ENCODE measurements around the gene MIOX. TPM values are rescaled to one million over a fixed set of nuclear protein-coding genes. Genes with fewer than 3 reads are reported as not detected.

The MIOX gene
- total and polyA plus RNA-seq, 2 of the 13 experiments (the other 11 are each of a cell fraction or from before 2014, with no cell fraction given) = 1.5 to 2.9 TPM

DNA sequence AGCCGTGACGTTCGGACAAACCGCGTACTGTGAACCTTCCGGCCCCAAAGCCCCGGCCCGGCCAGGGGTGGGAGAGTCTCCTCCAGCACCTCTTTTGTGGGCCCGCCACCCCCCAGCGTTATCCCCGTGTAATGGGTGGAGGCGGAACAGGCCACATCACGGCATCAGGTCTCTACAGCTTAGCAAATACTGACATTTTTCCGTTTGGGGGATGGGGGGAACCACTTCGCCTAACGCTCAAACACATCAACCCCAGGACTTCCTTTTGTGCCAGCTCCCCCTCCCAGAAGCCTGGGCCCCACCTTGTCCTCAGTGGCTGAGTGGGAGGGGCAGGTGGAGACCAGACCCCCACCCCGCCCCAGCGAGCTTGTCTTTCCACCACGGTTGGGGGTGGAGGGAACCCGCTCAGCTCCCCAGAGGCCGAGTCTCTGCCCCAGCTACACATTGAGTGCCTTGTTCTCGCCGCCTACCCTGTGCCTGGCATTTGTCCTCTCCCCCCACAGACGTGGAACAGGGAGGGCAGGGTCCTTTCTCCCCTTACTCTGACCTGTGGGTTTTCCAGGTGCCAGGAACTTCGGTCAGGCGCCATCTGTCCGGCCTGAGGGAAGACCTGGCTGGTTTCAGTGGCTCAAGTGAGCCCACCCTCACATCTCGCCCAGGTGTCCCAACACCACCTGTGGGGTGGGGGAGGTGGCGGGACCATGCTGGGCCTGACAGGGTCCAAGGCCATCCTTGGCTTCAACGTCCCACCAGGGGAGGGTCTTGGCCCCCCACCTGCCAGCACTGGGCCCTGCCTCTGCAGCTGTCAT lies 41.4 kb upstream of the MIOX start:
- CTCF ChIA-PET (ENCODE audit: low intra/inter-chr PET ratio, low total read pairs) = no interaction called here
- H3K4me3 ChIP-seq (replicated peaks in 1 of 3; ENCODE audit: insufficient read depth in 1 of 3, low read depth in 2 of 3, low read length in 3 of 3) = no peak overlapping the region
- FAIRE-seq = no peak
- DNase-seq (ENCODE audit: low spot score) = no peak
- in situ Hi-C loops (cut with HindIII; ENCODE audit: extremely low pct_ligation_motif_present, low pct_unique_long_range_greater_than_20kb) = no loop called here
- no peaks in the 10 kb centered on the region for H3K79me2 ChIP-seq (ENCODE audit: insufficient read depth, low read length)
- no peaks in the 10 kb centered on the region for H3K27me3 ChIP-seq (ENCODE audit: control insufficient read depth in 1 of 2, insufficient read depth in 2 of 2, low read length in 2 of 2)
- POLR2A ChIA-PET = interaction anchor here (1.2 to 1.4 kb wide), 2 partner anchors 30 to 80 kb away, joined by 4 to 6 read pairs; partner anchors contain the start of gene SCO2
- peak overlapping the region; percentile 12 for H3K27ac ChIP-seq (ENCODE audit: extremely low read length, insufficient read depth, low read length)
- intact Hi-C loops (cut with micrococcal nuclease; ENCODE audit: unreplicated experiment) = no loop called here
- peaks cover 4% of the 10 kb centered on the region; the same call in 1 of the 2 replicates for H4K20me1 ChIP-seq (ENCODE audit: insufficient read depth, low read length)
- no peak overlapping the region for H3K4me2 ChIP-seq (ENCODE audit: low read depth, low read length)
- no TSS peak for BruUV-seq (replicated peaks)
- H3K4me1 ChIP-seq (ENCODE audit: insufficient read depth, low read length) = no peaks in the 10 kb centered on the region; the same call in 1 of the 2 replicates
- H3K9ac ChIP-seq (ENCODE audit: insufficient read depth, low read depth, low read length) = no peak overlapping the region
- H2AFZ ChIP-seq (ENCODE audit: low read length) = no peak overlapping the region
- 95% methylated on average over 27 of the region's 30 CpGs for WGBS (ENCODE audit: low lambda C conversion rate)
- H3K9me3 ChIP-seq (ENCODE audit: low read length) = no peaks in the 10 kb centered on the region
- peak; percentile 0; the same call in 2 of the 3 replicates for ATAC-seq
- peaks cover 31 to 41% of the 10 kb centered on the region in 2 experiments; a peak in 4 of 5 replicates for H3K36me3 ChIP-seq (replicated peaks in 1 of 2; ENCODE audit: control insufficient read depth in 1 of 2, insufficient read depth in 2 of 2, low read length in 2 of 2)
- TF ChIP-seq ZNF160 (CRISPR knock-in tag; IDR thresholded peaks at IDR 0.05) = 0 out of 2 replicates have a peak, but pooled peaks have one; percentile 24
- 0 out of 2 replicates have a peak, but pooled peaks have one; percentile 26 for TF ChIP-seq ZNF737 (CRISPR knock-in tag; IDR thresholded peaks at IDR 0.05; ENCODE audit: borderline replicate concordance)
- no peak for TF ChIP-seq ZNF543 (CRISPR knock-in tag; IDR thresholded peaks at IDR 0.05)
- TF ChIP-seq, protein P1, sequence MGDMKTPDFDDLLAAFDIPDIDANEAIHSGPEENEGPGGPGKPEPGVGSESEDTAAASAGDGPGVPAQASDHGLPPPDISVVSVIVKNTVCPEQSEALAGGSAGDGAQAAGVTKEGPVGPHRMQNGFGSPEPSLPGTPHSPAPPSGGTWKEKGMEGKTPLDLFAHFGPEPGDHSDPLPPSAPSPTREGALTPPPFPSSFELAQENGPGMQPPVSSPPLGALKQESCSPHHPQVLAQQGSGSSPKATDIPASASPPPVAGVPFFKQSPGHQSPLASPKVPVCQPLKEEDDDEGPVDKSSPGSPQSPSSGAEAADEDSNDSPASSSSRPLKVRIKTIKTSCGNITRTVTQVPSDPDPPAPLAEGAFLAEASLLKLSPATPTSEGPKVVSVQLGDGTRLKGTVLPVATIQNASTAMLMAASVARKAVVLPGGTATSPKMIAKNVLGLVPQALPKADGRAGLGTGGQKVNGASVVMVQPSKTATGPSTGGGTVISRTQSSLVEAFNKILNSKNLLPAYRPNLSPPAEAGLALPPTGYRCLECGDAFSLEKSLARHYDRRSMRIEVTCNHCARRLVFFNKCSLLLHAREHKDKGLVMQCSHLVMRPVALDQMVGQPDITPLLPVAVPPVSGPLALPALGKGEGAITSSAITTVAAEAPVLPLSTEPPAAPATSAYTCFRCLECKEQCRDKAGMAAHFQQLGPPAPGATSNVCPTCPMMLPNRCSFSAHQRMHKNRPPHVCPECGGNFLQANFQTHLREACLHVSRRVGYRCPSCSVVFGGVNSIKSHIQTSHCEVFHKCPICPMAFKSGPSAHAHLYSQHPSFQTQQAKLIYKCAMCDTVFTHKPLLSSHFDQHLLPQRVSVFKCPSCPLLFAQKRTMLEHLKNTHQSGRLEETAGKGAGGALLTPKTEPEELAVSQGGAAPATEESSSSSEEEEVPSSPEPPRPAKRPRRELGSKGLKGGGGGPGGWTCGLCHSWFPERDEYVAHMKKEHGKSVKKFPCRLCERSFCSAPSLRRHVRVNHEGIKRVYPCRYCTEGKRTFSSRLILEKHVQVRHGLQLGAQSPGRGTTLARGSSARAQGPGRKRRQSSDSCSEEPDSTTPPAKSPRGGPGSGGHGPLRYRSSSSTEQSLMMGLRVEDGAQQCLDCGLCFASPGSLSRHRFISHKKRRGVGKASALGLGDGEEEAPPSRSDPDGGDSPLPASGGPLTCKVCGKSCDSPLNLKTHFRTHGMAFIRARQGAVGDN (CRISPR knock-in tag; IDR thresholded peaks at IDR 0.05) = peak; percentile 20; the same call in 1 of the 2 replicates
- TF ChIP-seq ZNF530 (CRISPR knock-in tag; IDR thresholded peaks at IDR 0.05; ENCODE audit: low read depth) = 0 out of 2 replicates have a peak, but pooled peaks have one; percentile 56
- 0 out of 2 replicates have a peak, but pooled peaks have one; percentile 40 for TF ChIP-seq ZNF788 (CRISPR knock-in tag; IDR thresholded peaks at IDR 0.05; ENCODE audit: borderline replicate concordance)
- no peak for TF ChIP-seq MAZ (IDR thresholded peaks at IDR 0.05; ENCODE audit: borderline replicate concordance, low read depth, low read length)
- TF ChIP-seq MAZ (CRISPR knock-in tag; IDR thresholded peaks at IDR 0.05; ENCODE audit: low read depth) = peak; percentile 24; the same call in 1 of the 2 replicates
- TF ChIP-seq ZNF740 (CRISPR knock-in tag; IDR thresholded peaks at IDR 0.05) = peak; percentile 12; the same call in 1 of the 2 replicates
- TF ChIP-seq AGO2 (optimal IDR thresholded peaks at IDR 0.05; ENCODE audit: low read depth, low read length) = peak; percentile 99
- peak; percentile 94 for TF ChIP-seq AGO1 (IDR thresholded peaks at IDR 0.05; ENCODE audit: low read depth, low read length, poor library complexity, severe bottlenecking)
- no peak for TF ChIP-seq ZSCAN25 (CRISPR knock-in tag; IDR thresholded peaks at IDR 0.05)
- TF ChIP-seq POLR2G (IDR thresholded peaks at IDR 0.05; ENCODE audit: low read depth, low read length) = peak; percentile 78; the same call in 1 of the 2 replicates
- TF ChIP-seq, protein P2, sequence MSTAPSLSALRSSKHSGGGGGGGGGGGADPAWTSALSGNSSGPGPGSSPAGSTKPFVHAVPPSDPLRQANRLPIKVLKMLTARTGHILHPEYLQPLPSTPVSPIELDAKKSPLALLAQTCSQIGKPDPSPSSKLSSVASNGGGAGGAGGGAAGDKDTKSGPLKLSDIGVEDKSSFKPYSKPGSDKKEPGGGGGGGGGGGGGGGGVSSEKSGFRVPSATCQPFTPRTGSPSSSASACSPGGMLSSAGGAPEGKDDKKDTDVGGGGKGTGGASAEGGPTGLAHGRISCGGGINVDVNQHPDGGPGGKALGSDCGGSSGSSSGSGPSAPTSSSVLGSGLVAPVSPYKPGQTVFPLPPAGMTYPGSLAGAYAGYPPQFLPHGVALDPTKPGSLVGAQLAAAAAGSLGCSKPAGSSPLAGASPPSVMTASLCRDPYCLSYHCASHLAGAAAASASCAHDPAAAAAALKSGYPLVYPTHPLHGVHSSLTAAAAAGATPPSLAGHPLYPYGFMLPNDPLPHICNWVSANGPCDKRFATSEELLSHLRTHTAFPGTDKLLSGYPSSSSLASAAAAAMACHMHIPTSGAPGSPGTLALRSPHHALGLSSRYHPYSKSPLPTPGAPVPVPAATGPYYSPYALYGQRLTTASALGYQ (CRISPR knock-in tag; IDR thresholded peaks at IDR 0.05) = no peak
- no peak for TF ChIP-seq KDM6A (CRISPR knock-in tag; IDR thresholded peaks at IDR 0.05; ENCODE audit: low read depth)
- no peak for TF ChIP-seq BCL6 (CRISPR knock-in tag; IDR thresholded peaks at IDR 0.05)
- TF ChIP-seq MAFK (conservative IDR thresholded peaks at IDR 0.05 in 1 of 2, IDR thresholded peaks at IDR 0.05 in 1 of 2; ENCODE audit: low read length in 2 of 2) = no peak
